ENCODE measurements around the gene NKX3-2. TPM values are rescaled to one million over a fixed set of nuclear protein-coding genes. Genes with fewer than 3 reads are reported as not detected.
A peak's percentile ranks its signal among the peaks of the same experiment; 100 is the strongest.

NKX3-2 gene
- total and polyA plus RNA-seq, 2 of the 8 experiments (the other 6 are each of a cell fraction or from before 2014, with no cell fraction given) = 0.13 TPM; not detected in 1

GRCh38 chr4:13526658-13527057 is 17.6 kb downstream of the NKX3-2 start:
- H2AK5ac ChIP-seq (ENCODE audit: low read depth, low read length) = no peak overlapping the region
- no peaks in the 10 kb centered on the region for H3K79me1 ChIP-seq (ENCODE audit: low read depth, low read length)
- no peak for DNase-seq (ENCODE audit: low read depth in 1 of 2, low spot score in 2 of 2)
- no peak overlapping the region for H3K4me3 ChIP-seq (ENCODE audit: extremely low read depth in 1 of 4, insufficient read depth in 2 of 4, low read depth in 3 of 4, low read length in 4 of 4)
- no peak overlapping the region; a peak in 1 of 4 replicates for H3K4me2 ChIP-seq (ENCODE audit: insufficient read depth in 1 of 2, low read depth in 2 of 2, low read length in 2 of 2)
- peaks cover 8% of the 10 kb centered on the region for H3K23me2 ChIP-seq (ENCODE audit: low read depth, low read length)
- ChIA-PET CTCF (ENCODE audit: partially characterized antibody) (interaction anchor here (1.0 to 13.6 kb wide), 6 partner anchors 8 to 1224 kb away, joined by 3 to 132 read pairs (median 7); partner anchors contain the start of gene NKX3-2), POLR2A (ENCODE audit: partially characterized antibody) (interaction anchor here (1.5 to 5.6 kb wide), 3 partner anchors 8 to 43 kb away, joined by 6 to 37 read pairs (median 6); partner anchors contain the start of genes NKX3-2 and RAB28)
- no peak overlapping the region for H4K91ac ChIP-seq (replicated peaks; ENCODE audit: insufficient read length, low read length)
- H3K18ac ChIP-seq (ENCODE audit: extremely low read depth, low read length) = no peak overlapping the region
- H2BK120ac ChIP-seq (replicated peaks; ENCODE audit: low read depth, low read length) = no peak overlapping the region
- no peak overlapping the region for H3K56ac ChIP-seq (replicated peaks; ENCODE audit: insufficient read length, low read depth, low read length)
- H2BK12ac ChIP-seq (ENCODE audit: low read depth, low read length) = no peak overlapping the region
- H2AFZ ChIP-seq (ENCODE audit: low read length) = no peak overlapping the region
- no peak overlapping the region for H4K5ac ChIP-seq (ENCODE audit: insufficient read length, low read depth, low read length)
- H3K79me2 ChIP-seq (ENCODE audit: control insufficient read depth in 1 of 2, insufficient read depth in 2 of 2, low read length in 2 of 2) = no peaks in the 10 kb centered on the region
- no peak overlapping the region for H3K14ac ChIP-seq (ENCODE audit: insufficient read length)
- no peak overlapping the region for H2BK5ac ChIP-seq (ENCODE audit: low read depth, low read length)
- TF ChIP-seq MAFK (IDR thresholded peaks at IDR 0.05; ENCODE audit: low read depth, low read length) (no peak), MAX (IDR thresholded peaks at IDR 0.05) (no peak), CTCF (IDR thresholded peaks at IDR 0.05; ENCODE audit: control extremely low read depth in 1 of 3, insufficient read depth in 1 of 3, low read depth in 1 of 3, low read length in 3 of 3) (no peak), KDM1A (IDR thresholded peaks at IDR 0.05; ENCODE audit: borderline replicate concordance, low read length) (peak; percentile 96), SP2 (IDR thresholded peaks at IDR 0.05; ENCODE audit: low read length) (no peak), CHD2 (IDR thresholded peaks at IDR 0.05; ENCODE audit: low read length) (no peak)
- peaks cover 0 to 9% (median 2%) of the 10 kb centered on the region in 4 experiments; a peak in 2 of 8 replicates for H3K36me3 ChIP-seq (ENCODE audit: control insufficient read depth in 2 of 4, insufficient read depth in 4 of 4, low read length in 3 of 4)
- no peak overlapping the region for H2BK20ac ChIP-seq (ENCODE audit: low read length)
- H3K27ac ChIP-seq (ENCODE audit: low read depth, low read length) = no peak overlapping the region
- H3K4me1 ChIP-seq (replicated peaks in 1 of 4; ENCODE audit: control insufficient read depth in 3 of 4, insufficient read depth in 4 of 4, low read length in 3 of 4) = peaks cover 13 to 53% (median 31%) of the 10 kb centered on the region in 4 experiments
- no peak overlapping the region for H3K4ac ChIP-seq (replicated peaks; ENCODE audit: insufficient read length, low read depth, low read length)
- FAIRE-seq = no peak
- H3K9ac ChIP-seq (replicated peaks in 1 of 4; ENCODE audit: extremely low read depth in 1 of 4, low read depth in 3 of 4, low read length in 3 of 4) = no peak overlapping the region
- H2BK15ac ChIP-seq (ENCODE audit: low read length) = no peak overlapping the region
- no peak overlapping the region for H3K23ac ChIP-seq (ENCODE audit: insufficient read length)
- H4K8ac ChIP-seq (ENCODE audit: extremely low read depth, insufficient read depth, low read length) = no peak overlapping the region
- H4K20me1 ChIP-seq (replicated peaks in 1 of 2; ENCODE audit: control insufficient read depth in 1 of 2, insufficient read depth in 2 of 2, low read length in 2 of 2) = peaks cover 9 to 13% of the 10 kb centered on the region in 2 experiments
- H3K9me3 ChIP-seq (ENCODE audit: insufficient read depth in 2 of 2, low read depth in 1 of 2, low read length in 1 of 2) = peaks cover 8 to 14% of the 10 kb centered on the region in 2 experiments
- H3K27me3 ChIP-seq (replicated peaks in 1 of 4; ENCODE audit: control insufficient read depth in 3 of 4, extremely low read depth in 1 of 4, insufficient read depth in 3 of 4, low read length in 3 of 4) = peaks cover 91 to 100% (median 98%) of the 10 kb centered on the region in 4 experiments
- 42% methylated on average over 3 of the region's 3 CpGs; no CpG with 5 or more reads in 1 of the 2 experiments for WGBS, 2 experiments (ENCODE audit: extremely low coverage in 1 of 2, insufficient coverage in 1 of 2, insufficient read length in 1 of 2, insufficient replicate concordance in 2 of 2, low coverage in 1 of 2, low lambda C conversion rate in 2 of 2, missing lambda C conversion rate in 1 of 2)

All from H1 (cell line).